GM10266 (cell line): ENCODE results near the gene AOPEP.

Experiments used
- DNase-seq: peaks from one replicate; pipeline ENCODE4 v3.0.0; 2012; ENCODE audit errors: extremely low spot score
- CTCF ChIP-seq: IDR thresholded peaks from 2 replicates; pipeline ENCODE4 v1.5.1; 2012; ENCODE audit warnings: mild to moderate bottlenecking, low read depth; ENCODE audit not compliant: control insufficient read depth, insufficient read depth; ENCODE audit errors: missing control alignments

AOPEP gene

GRCh38 chr9:95095641-95096355 is 369.3 kb downstream of the AOPEP start:
- no peak for TF ChIP-seq CTCF
- no peak for DNase-seq

GRCh38 chr9:95096381-95096780 is 369.9 kb downstream of the AOPEP start:
- no peak for TF ChIP-seq CTCF
- DNase-seq, result no peak

DNA sequence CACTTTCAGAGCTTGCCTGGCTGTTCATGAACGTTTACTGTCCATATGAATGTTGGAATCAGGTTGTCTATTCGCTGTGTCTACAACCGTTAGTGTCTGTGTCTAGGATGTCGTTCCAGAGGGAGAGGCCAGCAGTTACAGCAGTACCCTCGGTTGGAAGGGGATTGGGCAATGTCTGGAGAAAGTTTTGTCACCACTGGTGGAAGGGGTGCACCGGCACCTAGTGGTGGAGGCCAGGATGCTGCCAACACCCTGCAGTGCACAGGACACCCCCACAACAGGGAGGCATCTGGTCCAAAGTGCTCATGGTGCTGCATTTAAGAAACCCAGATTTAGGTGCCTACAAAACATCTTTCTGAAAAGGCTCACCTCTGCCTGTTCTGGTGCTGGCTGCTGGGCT is 370.3 kb downstream of the AOPEP start:
- DNase-seq, result no peak
- TF ChIP-seq CTCF, result no peak

DNA sequence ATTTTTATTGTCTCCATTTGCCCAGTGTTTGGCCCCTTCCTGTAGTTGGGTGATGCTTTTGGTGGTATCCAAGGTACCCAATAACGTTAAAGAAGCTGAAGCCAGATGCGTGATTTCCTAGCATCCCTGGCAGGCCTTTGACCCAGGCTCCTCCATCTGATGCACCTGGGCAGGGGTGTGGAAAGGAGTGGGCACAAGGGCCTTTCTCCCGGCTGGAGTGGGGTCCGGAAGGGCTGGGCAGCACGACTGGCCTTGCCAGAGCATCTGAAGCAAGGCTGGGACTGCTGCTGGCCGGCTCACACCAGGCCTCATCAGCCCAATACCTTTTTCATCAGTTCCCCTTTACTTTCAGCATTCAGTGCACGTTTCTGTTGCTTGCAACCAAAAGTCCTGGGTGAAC is 370.8 kb downstream of the AOPEP start:
- DNase-seq, result no peak
- no peak for TF ChIP-seq CTCF

GRCh38 chr9:95098391-95098921 is 372.0 kb downstream of the AOPEP start:
- TF ChIP-seq CTCF, result no peak
- DNase-seq, result no peak

DNA sequence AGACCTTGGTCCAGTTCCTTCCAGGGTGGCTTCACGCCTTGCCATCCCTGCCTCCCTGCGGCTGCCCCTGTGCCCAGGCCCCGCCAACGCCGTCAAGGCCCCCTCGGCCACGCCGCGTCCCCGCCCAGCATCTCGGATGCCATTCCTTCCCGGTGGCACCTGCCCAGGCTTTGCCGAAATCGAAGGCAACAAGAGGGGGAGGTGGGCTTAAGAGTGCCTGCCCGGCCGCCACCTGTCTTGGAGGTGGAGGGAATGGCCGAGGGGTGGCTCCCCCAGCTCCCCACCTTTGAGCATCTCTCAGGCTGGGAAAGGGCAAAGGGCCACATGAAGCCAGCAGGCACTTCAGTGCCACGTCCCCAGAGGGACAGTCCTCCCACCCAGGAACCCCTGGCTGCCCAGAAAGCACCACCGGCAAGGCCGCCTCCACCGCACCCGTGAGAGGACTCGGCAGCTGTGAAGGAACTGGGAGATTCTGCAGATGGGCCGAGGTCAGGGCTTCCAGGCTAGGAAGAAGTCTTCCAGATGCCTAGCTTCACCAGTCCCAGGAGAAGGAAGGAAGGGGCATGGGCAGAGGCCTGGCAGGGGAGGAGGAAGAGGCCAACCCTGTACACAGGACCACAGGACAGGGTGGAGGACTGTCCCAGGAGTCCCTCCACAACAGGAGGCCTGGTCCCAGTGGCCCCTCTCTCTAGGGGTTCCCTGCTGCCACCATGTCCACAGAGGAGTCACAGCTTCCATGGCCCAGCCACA is 373.0 kb downstream of the AOPEP start:
- TF ChIP-seq CTCF, result no peak
- DNase-seq, result no peak
